Duodenal mucosa (tissue), 2 donors: ENCODE results near the gene ASTL.

Source experiments
- H3K27ac ChIP-seq: one replicate; pipeline ENCODE4 v1.7.0; 2013; ENCODE audit warnings: low read depth, low read length
- H3K27me3 ChIP-seq, 2 donors: one replicate each; pipeline ENCODE4 v1.7.0; 2013; ENCODE audit warnings: low read length in 2 of 2, control low read depth in 1 of 2; ENCODE audit not compliant: insufficient read depth in 2 of 2, control insufficient read depth in 1 of 2
- H3K36me3 ChIP-seq, 2 donors: one replicate each; pipeline ENCODE4 v1.7.0; 2013; ENCODE audit warnings: low read length in 2 of 2, control low read depth in 1 of 2; ENCODE audit not compliant: insufficient read depth in 2 of 2, control insufficient read depth in 1 of 2
- H3K4me1 ChIP-seq, 2 donors: one replicate each; pipeline ENCODE4 v1.7.0; 2013; ENCODE audit warnings: low read length in 2 of 2, control low read depth in 1 of 2; ENCODE audit not compliant: insufficient read depth in 2 of 2, control insufficient read depth in 1 of 2
- H3K4me3 ChIP-seq, 2 donors: one replicate each; pipeline ENCODE4 v1.7.0; 2013; ENCODE audit warnings: low read length in 2 of 2, low read depth in 1 of 2
- H3K9ac ChIP-seq, 2 donors: one replicate each; pipeline ENCODE4 v1.7.0; 2013; ENCODE audit warnings: low read length in 2 of 2, low read depth in 1 of 2
- H3K9me3 ChIP-seq, 2 donors: one replicate each; pipeline ENCODE4 v1.7.0; 2013; ENCODE audit warnings: low read length in 2 of 2, control low read depth in 1 of 2; ENCODE audit not compliant: control insufficient read depth in 1 of 2

The ASTL gene

GRCh38 chr2:96174251-96175144 lies 36.2 kb upstream of the ASTL start:
- H3K9me3 ChIP-seq: peaks cover 0 to 2% of the 10 kb centered on the region in 2 donors
- H3K4me3 ChIP-seq: no peak overlapping the region
- no peaks in the 10 kb centered on the region for H3K4me1 ChIP-seq
- H3K27me3 ChIP-seq: no peaks in the 10 kb centered on the region
- no peak overlapping the region for H3K9ac ChIP-seq
- H3K27ac ChIP-seq: no peak overlapping the region
- no peaks in the 10 kb centered on the region for H3K36me3 ChIP-seq

DNA sequence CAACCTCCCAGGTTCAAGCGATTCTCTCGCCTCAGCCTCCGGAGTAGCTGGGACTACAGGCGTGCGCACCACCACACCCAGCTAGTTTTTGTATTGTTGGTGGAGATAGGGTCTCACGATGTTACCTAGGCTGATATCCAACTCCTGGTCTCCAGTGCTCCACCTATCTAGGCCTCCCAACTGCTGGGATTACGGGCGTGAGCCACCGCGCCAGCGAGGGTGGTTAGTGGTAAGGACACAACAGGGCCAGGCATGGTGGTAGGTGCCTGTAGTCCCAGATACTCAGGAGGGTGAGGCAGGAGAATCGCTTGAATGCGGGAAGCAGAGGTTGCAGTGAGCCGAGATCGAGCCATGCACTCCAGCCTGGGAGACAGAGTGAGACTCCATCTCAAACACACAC lies 33.5 kb upstream of the ASTL start:
- no peak overlapping the region for H3K4me3 ChIP-seq
- no peaks in the 10 kb centered on the region for H3K36me3 ChIP-seq
- H3K27ac ChIP-seq: no peak overlapping the region
- H3K4me1 ChIP-seq: no peaks in the 10 kb centered on the region
- H3K9me3 ChIP-seq: peaks cover 0 to 2% of the 10 kb centered on the region in 2 donors
- H3K9ac ChIP-seq: no peak overlapping the region
- no peaks in the 10 kb centered on the region for H3K27me3 ChIP-seq

- Histone ChIP-seq H3K9ac (no peak overlapping the region), H3K9me3 (peaks cover 0 to 2% of the 10 kb centered on the region in 2 donors), H3K36me3 (no peaks in the 10 kb centered on the region), H3K4me3 (no peak overlapping the region), H3K4me1 (no peaks in the 10 kb centered on the region), H3K27ac (no peak overlapping the region), H3K27me3 (no peaks in the 10 kb centered on the region)
Measured at GRCh38 chr2:96170626-96171025, 32.3 kb upstream of the ASTL start.

GRCh38 chr2:96169868-96170507 lies 31.7 kb upstream of the ASTL start:
- H3K27me3 ChIP-seq: no peaks in the 10 kb centered on the region
- no peaks in the 10 kb centered on the region for H3K36me3 ChIP-seq

DNA sequence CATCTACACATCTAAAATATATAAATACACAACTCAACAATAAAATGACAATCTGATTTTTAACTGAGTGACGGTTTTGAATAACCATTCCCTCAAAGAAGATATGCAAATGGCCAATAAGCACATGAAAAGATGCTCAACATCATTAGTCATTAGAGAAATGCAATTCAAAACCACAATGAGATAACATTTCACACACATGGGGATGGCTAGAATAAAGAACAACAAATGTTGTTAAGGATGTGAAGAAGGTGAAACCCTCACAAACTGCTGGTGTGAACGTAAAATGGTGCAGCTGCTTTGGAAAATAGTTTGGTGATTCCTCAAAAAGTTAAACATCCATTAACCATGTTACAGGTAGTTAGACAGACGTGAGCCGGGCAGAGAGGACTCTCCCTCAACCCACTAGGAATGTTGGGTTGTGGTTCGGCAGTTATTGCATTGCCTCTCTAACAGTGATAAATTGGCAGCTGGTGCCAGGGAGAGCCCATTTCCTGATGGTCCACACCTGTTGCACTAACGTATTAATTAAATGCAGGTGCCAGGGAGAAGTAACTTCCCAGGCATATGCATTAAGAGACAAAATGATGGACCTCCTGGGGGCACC lies 29.2 kb upstream of the ASTL start:
- Histone ChIP-seq H3K36me3 (no peaks in the 10 kb centered on the region), H3K4me3 (no peak overlapping the region), H3K4me1 (peaks cover 0 to 5% of the 10 kb centered on the region in 2 donors), H3K9me3 (peaks cover 0 to 2% of the 10 kb centered on the region in 2 donors), H3K27me3 (no peaks in the 10 kb centered on the region), H3K27ac (no peak overlapping the region), H3K9ac (no peak overlapping the region)

More at GRCh38 chr2:96169868-96170507, 31.7 kb upstream of the ASTL start:
- Histone ChIP-seq H3K27ac (no peak overlapping the region), H3K4me1 (no peaks in the 10 kb centered on the region), H3K9me3 (peaks cover 0 to 2% of the 10 kb centered on the region in 2 donors), H3K9ac (no peak overlapping the region), H3K4me3 (no peak overlapping the region)

DNA sequence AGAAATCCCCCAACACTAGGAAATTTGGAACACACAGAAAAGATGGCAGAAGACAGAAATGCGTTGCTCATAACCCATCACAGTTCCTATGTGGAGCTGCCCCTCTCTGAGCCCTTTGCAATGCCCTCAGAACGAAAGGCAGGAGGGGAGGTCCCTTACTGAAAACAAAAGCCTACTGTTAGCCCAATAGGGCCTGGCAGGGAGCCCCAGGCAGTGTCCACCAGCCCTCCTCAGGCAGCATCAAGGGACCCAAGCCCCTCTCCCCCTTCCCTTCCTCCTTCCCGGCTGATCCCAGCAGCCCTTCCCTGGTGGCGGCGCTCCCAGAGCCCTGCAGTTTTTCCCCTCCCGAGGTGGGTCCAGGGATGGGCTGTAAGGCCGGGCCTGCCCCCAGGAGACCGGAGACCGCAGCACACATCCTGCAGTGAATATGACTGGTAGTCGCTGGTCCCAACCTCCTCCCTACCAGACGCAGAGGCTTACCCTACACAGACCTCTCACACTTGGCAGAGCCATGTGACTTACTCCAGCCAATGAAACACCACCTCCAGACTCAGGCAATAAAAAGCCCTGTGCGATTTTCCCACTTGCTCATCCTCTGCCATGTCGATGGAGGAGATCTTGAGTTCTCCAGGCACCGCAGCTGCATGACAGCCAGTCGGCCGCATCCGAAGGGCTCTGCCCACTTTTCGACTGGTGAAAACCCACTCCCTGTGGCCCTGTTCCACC lies 26.3 kb upstream of the ASTL start:
- Histone ChIP-seq H3K36me3 (no peaks in the 10 kb centered on the region), H3K27me3 (no peaks in the 10 kb centered on the region), H3K9me3 (no peaks in the 10 kb centered on the region), H3K27ac (no peak overlapping the region), H3K9ac (peak overlapping the region in 1 of 2 donors; percentile 7), H3K4me3 (no peak overlapping the region), H3K4me1 (peaks cover 5 to 7% of the 10 kb centered on the region in 2 donors)

- H3K27ac ChIP-seq: no peak overlapping the region
- H3K4me3 ChIP-seq: no peak overlapping the region
- peaks cover 5 to 7% of the 10 kb centered on the region in 2 donors for H3K4me1 ChIP-seq
- no peaks in the 10 kb centered on the region for H3K9me3 ChIP-seq
- H3K27me3 ChIP-seq: no peaks in the 10 kb centered on the region
- H3K9ac ChIP-seq: no peak overlapping the region
- no peaks in the 10 kb centered on the region for H3K36me3 ChIP-seq
Measured at GRCh38 chr2:96163768-96164429, 25.6 kb upstream of the ASTL start.

DNA sequence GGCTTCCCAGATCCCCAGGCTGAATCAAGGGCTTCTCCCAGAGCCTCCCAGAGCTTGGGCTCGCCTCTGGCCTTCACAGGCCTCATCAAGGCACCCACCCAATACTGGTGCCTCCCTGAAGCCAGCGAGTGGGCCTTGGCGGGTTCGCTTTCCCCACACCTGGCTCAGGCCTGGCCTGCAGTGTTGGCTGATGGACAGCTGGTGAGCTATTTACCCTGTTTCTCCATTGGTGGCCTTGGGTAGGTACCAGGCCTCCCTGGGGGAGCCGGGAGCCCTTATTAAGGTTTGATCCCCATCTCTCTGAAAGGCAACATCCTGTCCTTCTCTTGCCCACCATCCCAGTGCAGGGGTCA lies 25.1 kb upstream of the ASTL start:
- Histone ChIP-seq H3K9ac (no peak overlapping the region), H3K4me1 (peaks cover 5 to 7% of the 10 kb centered on the region in 2 donors), H3K27ac (no peak overlapping the region)

DNA sequence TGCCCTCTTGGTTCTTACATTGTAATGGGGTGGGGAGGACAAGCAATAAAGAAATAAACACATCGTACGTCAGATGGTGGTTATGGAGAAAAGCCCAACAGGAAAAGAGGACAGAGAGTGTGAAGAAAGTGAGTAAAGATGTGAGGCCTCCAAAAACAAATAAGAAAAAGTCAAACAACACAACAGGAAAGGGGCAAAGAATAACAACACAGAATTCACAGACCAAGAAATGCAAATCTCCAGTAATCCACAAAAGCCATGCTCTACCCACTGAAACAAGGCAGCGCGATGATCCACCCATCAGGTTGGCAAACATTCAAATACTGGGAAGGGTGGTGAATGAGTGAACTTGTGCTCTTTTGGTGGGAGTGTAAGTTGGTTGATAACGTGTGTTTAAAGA lies 23.6 kb upstream of the ASTL start:
- Histone ChIP-seq H3K9me3 (no peaks in the 10 kb centered on the region), H3K36me3 (no peaks in the 10 kb centered on the region), H3K4me3 (no peak overlapping the region), H3K27ac (no peak overlapping the region), H3K9ac (no peak overlapping the region), H3K27me3 (no peaks in the 10 kb centered on the region), H3K4me1 (peaks cover 7 to 10% of the 10 kb centered on the region in 2 donors)

More for the DNA sequence above, 25.1 kb upstream of the ASTL start:
- Histone ChIP-seq H3K4me3 (no peak overlapping the region), H3K36me3 (no peaks in the 10 kb centered on the region), H3K9me3 (no peaks in the 10 kb centered on the region), H3K27me3 (no peaks in the 10 kb centered on the region)
